PC-3 (cell line): Measurements from ENCODE around the gene COL15A1.

Source experiments
- EZH2 ChIP-seq: fragments of 300-600 bp; sonication (generic); IDR thresholded peaks from one replicate; pipeline ENCODE4 v1.6.1; 2017; ENCODE audit warnings: antibody characterized with exemption, mild to moderate bottlenecking, low read length; ENCODE audit not compliant: unreplicated experiment
- EZH2phosphoT487 ChIP-seq: fragments of 300-600 bp; sonication (generic); IDR thresholded peaks from 2 replicates; pipeline ENCODE4 v1.6.1; 2018; ENCODE audit warnings: mild to moderate bottlenecking, antibody characterized with exemption, low read length, borderline replicate concordance
- TF ChIP-seq, protein P1 (sequence below): fragments of 300-600 bp; sonication (generic); conservative IDR thresholded peaks from 2 replicates; pipeline ENCODE4 v1.5.1; 2017; ENCODE audit warnings: antibody characterized with exemption, low read depth, mild to moderate bottlenecking, low read length

DNA sequence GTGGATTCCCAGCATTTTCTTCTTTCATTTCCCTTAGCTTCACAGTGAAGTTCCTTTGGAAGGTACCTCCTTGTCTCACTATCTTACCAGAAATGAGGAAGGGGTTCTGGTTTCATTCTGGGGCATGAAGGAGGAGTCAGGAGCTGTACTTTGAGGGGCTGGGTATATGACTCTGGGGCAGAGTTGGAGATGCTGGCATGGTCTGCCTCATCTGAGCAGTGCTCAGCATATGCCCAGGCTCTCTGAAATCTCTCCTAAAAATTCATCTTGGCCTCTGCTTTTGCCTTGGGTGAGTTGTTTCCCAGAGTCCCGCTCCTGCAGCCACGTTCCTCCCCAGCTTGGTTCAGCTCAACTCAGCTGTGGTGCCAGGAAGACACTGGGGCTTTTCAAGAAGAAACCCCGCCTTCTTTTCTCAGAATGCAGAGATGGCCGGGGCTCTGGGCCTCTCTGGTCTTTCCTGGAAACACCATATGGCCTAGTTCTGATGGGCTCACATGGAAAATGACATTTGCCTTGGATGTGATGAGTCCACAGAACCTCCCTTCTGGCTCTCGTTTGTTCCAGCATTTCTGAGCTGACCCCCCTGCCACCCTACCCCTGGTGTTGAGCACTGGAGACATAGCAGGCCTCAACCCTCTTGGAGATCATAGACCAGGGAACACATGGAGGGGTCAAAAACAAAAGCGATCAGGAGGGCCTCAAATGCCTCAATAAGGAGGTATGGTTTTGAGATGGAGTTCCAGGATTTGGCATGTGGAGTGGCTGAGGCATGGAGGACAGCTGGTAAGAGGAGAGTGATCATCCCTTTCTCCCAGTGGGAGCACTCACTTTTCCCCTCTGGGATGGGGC, 149.2 kb downstream of the COL15A1 start:
- no peak for TF ChIP-seq EZH2
- TF ChIP-seq, protein P1, sequence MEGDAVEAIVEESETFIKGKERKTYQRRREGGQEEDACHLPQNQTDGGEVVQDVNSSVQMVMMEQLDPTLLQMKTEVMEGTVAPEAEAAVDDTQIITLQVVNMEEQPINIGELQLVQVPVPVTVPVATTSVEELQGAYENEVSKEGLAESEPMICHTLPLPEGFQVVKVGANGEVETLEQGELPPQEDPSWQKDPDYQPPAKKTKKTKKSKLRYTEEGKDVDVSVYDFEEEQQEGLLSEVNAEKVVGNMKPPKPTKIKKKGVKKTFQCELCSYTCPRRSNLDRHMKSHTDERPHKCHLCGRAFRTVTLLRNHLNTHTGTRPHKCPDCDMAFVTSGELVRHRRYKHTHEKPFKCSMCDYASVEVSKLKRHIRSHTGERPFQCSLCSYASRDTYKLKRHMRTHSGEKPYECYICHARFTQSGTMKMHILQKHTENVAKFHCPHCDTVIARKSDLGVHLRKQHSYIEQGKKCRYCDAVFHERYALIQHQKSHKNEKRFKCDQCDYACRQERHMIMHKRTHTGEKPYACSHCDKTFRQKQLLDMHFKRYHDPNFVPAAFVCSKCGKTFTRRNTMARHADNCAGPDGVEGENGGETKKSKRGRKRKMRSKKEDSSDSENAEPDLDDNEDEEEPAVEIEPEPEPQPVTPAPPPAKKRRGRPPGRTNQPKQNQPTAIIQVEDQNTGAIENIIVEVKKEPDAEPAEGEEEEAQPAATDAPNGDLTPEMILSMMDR = no peak
- TF ChIP-seq EZH2phosphoT487 = no peak
